Mucosa of rectum (tissue), 2 donors: ENCODE data around the gene ACP1.
"Not testable (repeated sequence)": the region's sequence is repeated elsewhere in the genome, so short reads cannot be mapped to it uniquely, and the experiment has no call there.

Source experiments
- H3K27ac ChIP-seq, 2 donors: one replicate each; pipeline ENCODE4 v1.7.0; 2013; ENCODE audit warnings: inconsistent platforms in 2 of 2, low read depth in 2 of 2, low read length in 2 of 2
- H3K27me3 ChIP-seq, 2 donors: one replicate each; pipeline ENCODE4 v1.7.0; 2013; ENCODE audit warnings: low read length in 2 of 2; ENCODE audit not compliant: control insufficient read depth in 2 of 2, insufficient read depth in 2 of 2
- H3K36me3 ChIP-seq, 2 donors: one replicate each; pipeline ENCODE4 v1.7.0; 2013; ENCODE audit warnings: low read length in 2 of 2; ENCODE audit not compliant: control insufficient read depth in 2 of 2, insufficient read depth in 2 of 2
- H3K4me1 ChIP-seq, 2 donors: one replicate each; pipeline ENCODE4 v1.7.0; 2013; ENCODE audit warnings: low read length in 2 of 2, mild to moderate bottlenecking in 1 of 2; ENCODE audit not compliant: control insufficient read depth in 2 of 2, insufficient read depth in 2 of 2
- H3K4me3 ChIP-seq, 2 donors: one replicate each; pipeline ENCODE4 v1.7.0; 2013; ENCODE audit warnings: low read length in 2 of 2
- H3K9ac ChIP-seq, 2 donors: one replicate each; pipeline ENCODE4 v1.7.0; 2013; ENCODE audit warnings: low read length in 2 of 2, low read depth in 1 of 2, mild to moderate bottlenecking in 1 of 2
- H3K9me3 ChIP-seq, 2 donors: one replicate each; pipeline ENCODE4 v1.7.0; 2013; ENCODE audit warnings: low read length in 2 of 2; ENCODE audit not compliant: control insufficient read depth in 2 of 2
- donor health status: healthy.
- donor health status: Normal muscosa, but diverticular disease.

ACP1 gene

DNA sequence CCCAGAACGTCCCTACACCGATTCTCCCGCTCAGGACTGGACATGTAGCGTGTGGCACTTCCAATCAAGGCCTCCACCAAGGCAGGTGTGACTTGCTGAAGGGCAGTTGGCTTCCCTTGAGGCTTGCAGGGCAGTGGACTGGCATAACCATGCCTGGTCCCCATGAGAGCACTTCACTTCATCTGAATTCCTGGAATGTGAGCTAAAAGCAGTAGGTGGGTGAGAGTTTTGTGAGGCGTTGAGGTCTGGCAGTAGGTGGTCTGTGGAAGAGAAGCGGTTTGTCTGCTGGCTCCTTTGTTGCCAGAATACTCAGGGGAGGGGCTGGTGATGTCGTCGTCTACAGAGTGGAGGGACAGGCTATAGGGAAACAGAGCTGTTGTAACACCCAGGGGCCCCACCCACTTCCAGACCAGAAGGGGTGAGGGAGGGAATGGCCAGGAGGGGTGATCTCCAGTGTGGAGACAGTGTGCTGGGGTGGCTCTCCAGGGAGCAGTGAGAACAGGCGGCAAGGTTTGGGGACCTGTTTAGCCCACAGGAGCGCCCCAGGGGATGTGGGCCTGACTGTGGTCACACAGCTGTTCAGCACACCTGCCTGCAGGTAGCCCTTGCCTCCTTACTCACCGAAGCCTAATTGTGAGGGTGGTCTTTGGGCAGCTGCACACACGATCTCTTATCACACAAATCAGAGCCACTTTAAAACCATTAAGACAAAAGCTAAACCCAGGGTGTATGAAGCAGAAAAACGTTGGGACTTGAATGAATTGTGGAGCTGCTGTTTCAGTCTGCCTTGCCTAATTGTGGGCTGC is 44.6 kb downstream of the ACP1 start:
- Histone ChIP-seq H3K9ac (no peak overlapping the region), H3K36me3 (no peaks in the 10 kb centered on the region), H3K27me3 (no peaks in the 10 kb centered on the region), H3K27ac (no peak overlapping the region), H3K4me1 (no peaks in the 10 kb centered on the region), H3K4me3 (no peak overlapping the region), H3K9me3 (no peaks in the 10 kb centered on the region)

DNA sequence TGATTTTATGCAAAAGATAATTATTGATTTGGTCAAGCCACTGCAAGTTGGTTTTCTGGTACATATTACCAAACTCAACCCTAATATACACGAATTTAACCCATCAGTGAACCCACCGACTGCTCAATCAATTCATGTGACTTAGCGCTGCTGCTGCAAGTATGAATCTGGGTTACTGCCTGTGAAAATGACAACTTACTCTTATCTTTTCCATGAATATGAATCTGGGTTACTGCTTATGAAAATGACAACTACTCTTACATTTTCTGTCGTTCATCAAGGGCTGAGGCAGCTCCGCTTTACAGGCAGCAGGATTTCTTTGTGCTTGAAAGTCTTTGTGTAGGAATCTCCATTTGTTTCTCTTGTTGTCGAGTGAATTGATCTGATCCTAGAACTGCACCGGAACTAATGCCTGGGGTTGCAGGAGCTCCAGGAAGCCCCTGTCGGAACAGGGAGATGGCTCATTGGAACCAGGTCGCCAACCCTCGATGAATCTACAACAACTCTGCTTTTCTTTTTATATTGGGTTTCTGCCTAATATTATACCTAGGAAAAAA is 45.3 kb downstream of the ACP1 start:
- H3K4me3 ChIP-seq: no peak overlapping the region
- no peak overlapping the region for H3K27ac ChIP-seq
- no peaks in the 10 kb centered on the region for H3K4me1 ChIP-seq
- H3K9me3 ChIP-seq: no peaks in the 10 kb centered on the region
- H3K27me3 ChIP-seq: no peaks in the 10 kb centered on the region
- H3K36me3 ChIP-seq: no peaks in the 10 kb centered on the region
- H3K9ac ChIP-seq: no peak overlapping the region

- H3K9me3 ChIP-seq: no peaks in the 10 kb centered on the region
- H3K4me1 ChIP-seq: no peaks in the 10 kb centered on the region
- H3K27ac ChIP-seq: no peak overlapping the region
- H3K9ac ChIP-seq: no peak overlapping the region
- no peaks in the 10 kb centered on the region for H3K27me3 ChIP-seq
- no peaks in the 10 kb centered on the region for H3K36me3 ChIP-seq
- no peak overlapping the region for H3K4me3 ChIP-seq
Measured at GRCh38 chr2:310994-311393, 46.2 kb downstream of the ACP1 start.

DNA sequence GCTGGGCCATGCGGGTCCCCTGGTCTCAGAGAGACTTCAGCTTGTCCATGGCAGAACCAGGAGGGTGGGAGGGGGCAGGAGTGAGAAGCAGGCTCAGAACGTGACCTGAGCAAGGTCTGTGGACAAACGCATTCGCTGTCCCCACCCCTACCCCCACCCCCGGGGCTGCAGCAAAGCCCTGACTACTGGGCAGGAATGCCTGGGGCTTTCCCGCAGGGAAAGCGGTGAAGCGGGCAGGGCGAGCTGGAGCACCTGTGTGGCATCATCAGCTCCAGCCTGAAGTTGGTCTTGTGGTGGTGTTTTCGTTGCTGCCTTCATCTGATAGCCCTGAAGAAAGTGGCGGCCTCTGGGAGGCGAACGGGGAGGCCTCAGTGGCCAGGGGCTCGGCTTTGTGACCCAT is 49.2 kb downstream of the ACP1 start:
- no peaks in the 10 kb centered on the region for H3K27me3 ChIP-seq
- no peak overlapping the region for H3K4me3 ChIP-seq
- no peaks in the 10 kb centered on the region for H3K4me1 ChIP-seq
- H3K36me3 ChIP-seq: no peaks in the 10 kb centered on the region
- no peak overlapping the region for H3K9ac ChIP-seq
- no peak overlapping the region for H3K27ac ChIP-seq
- H3K9me3 ChIP-seq: no peaks in the 10 kb centered on the region

DNA sequence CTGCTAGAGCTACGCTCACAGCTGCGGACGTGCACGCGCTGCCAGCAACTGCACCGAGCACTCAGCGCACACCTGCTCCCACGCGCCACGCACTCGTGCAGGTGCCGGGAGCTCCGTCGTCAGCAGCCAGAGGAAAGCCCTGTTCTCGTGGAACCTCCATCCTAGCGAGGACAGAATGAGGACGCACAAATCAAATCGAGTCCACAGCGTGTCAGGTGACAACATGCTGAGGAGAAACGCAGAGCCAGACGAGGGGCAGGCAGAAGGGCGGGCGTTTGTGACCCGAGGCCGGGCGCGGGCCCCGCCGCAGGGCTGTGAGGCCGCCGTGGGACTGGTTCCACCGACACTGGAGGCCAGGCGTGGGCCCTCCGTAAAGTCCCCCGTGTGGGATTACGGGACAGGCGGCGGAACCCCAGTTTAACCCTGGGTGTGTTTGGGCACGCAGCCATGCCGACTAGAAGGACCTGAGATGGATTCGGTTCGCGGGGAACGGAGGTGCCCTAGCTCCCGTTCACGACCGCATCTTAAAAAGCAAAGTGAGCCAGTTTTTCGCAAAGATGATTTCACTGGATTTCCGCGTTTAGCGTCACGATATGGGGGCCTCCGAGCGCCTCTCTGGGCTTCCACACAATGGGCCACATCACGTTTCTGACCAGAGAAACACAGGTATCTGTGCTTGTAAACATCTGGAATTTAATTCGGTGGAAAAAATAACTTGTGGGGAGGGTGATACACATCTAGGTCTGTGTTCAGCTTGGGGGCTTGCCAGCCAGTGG is 50.0 kb downstream of the ACP1 start:
- Histone ChIP-seq H3K27me3 (no peaks in the 10 kb centered on the region), H3K4me1 (no peaks in the 10 kb centered on the region), H3K9ac (no peak overlapping the region), H3K9me3 (no peaks in the 10 kb centered on the region), H3K36me3 (no peaks in the 10 kb centered on the region), H3K27ac (no peak overlapping the region), H3K4me3 (no peak overlapping the region)

DNA sequence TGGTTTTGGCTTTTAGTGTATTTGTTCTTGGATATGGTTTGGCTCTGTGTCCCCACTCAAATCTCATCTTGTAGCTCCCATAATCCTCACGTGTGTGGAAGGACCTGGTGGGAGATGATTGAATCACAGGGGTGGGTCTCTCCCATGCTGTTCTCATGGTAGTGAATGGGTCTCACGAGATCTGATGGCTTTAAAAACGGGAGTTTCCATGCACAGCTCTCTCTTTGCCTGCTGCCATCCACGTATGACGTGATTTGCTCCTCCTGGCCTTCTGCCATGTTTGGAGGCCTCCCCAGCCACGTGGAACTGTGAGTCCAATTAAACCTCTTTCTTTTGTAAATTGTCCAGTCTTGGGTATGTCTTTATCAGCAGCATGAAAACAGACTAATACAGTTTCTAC is 51.2 kb downstream of the ACP1 start:
- H3K36me3 ChIP-seq, H3K4me1 ChIP-seq, H3K9ac ChIP-seq, H3K27ac ChIP-seq, H3K9me3 ChIP-seq, H3K27me3 ChIP-seq, H3K4me3 ChIP-seq: not testable (repeated sequence)

DNA sequence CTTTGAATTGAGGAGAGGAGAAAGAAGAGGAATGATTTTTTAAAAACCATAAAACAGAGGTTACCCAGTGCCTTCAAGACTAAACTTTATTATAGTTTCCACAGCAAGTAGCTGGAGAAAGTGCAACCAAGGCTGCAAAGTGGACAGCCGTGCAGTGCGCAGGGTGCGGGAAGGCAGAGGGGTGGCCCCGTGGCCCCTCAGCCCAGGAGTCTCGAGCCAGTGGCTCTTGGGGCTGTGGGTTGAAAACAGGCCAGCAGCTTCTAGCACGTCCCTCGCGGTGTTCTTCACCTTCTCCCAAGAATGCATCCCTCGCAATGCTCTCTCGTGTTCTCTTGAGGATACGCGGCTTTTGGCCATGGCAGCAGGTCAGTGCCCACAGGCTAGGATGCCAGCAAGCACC is 51.6 kb downstream of the ACP1 start:
- Histone ChIP-seq H3K36me3 (no peaks in the 10 kb centered on the region), H3K27me3 (no peaks in the 10 kb centered on the region), H3K27ac (no peak overlapping the region)

DNA sequence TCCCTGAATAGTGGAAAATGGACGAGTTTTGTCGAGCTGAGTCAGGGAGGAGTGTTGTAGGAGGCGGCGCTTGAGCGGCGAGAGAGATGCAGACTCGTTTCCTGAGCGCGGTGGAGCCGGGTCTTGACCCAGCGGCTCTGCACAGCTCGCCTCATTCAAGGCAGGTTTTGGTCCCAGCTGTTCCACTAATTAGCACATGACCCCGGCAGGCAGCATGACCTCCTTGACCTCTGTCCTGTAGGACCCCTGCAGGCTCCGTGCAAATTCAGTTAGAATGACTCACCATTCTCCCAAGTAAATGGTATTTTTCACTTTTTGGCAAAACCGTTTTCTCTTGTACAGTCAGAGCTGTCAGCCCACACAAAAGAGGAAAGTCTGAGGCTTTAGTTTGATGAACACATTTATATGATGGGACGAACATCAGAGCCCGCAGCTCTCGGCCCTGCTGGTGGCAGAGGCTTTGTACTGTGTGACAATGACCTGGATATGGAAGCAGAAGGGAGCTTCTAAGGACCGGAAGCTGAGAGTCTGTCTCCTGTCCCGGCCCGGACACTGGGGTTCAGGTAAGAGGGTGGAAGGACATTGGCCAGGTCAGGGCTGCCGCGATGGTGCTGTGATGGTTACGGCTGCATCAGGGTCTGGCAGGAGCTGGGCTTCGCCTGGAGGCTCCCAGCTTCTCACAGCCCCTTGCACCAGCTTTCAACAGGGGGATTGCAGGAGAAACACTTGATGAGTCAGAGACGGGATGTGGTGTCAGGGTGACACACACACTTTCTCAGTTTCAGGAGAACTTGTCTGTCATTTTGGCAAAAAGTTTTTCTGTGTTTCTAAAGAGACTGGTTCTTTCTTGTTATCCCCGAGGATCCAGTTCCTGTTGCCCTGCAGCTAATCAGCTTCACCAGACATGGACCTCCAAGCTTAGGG is 53.0 kb downstream of the ACP1 start:
- Histone ChIP-seq H3K4me1 (no peaks in the 10 kb centered on the region), H3K9me3 (no peaks in the 10 kb centered on the region), H3K9ac (no peak overlapping the region), H3K4me3 (no peak overlapping the region), H3K27ac (peak overlapping the region in 1 of 2 donors; percentile 16), H3K27me3 (no peaks in the 10 kb centered on the region), H3K36me3 (no peaks in the 10 kb centered on the region)

More for the DNA sequence above, 51.6 kb downstream of the ACP1 start:
- H3K4me3 ChIP-seq: no peak overlapping the region
- H3K4me1 ChIP-seq: no peaks in the 10 kb centered on the region
- no peak overlapping the region for H3K9ac ChIP-seq
- H3K9me3 ChIP-seq: no peaks in the 10 kb centered on the region

DNA sequence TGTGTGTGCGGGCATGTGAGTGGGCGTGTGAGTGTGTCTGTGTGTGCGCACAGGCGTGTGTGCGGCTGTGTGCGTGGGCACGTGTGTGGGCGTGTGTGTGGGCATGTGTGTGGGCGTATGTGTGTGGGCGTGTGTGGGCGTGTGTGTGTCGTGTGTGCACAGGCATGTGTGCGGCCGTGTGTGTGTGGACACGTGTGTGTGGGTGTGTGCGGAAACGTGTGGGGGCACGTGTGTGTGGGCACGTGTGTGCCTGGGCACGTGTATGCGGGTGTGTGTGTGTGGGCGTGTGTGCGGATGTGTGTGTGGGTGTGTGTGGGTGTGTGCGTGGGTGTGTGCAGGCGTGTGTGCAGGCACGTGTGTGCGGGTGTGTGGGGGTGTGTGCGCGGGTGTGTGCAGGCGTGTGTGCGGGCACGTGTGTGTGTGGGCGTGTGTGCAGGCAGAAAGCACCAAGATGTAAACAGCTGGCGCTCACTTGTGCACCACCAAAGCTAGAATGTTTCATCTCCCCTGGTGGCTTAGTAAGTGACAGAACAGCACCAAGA is 54.4 kb downstream of the ACP1 start:
- Histone ChIP-seq H3K27me3 (no peaks in the 10 kb centered on the region), H3K9ac (no peak overlapping the region), H3K4me1 (no peaks in the 10 kb centered on the region), H3K36me3 (no peaks in the 10 kb centered on the region), H3K27ac (no peak overlapping the region), H3K9me3 (no peaks in the 10 kb centered on the region), H3K4me3 (no peak overlapping the region)
